ENCODE data around the gene MEDAG.

The MEDAG gene

GRCh38 chr13:30966101-30966500 lies 60.0 kb downstream of the MEDAG start:
- no peak for DNase-seq

- no peak for DNase-seq
Measured at GRCh38 chr13:30968846-30969245, 62.8 kb downstream of the MEDAG start.

GRCh38 chr13:30971575-30971974 lies 65.5 kb downstream of the MEDAG start:
- no peak for DNase-seq

- DNase-seq: no peak
Measured at GRCh38 chr13:30972888-30973377, 66.9 kb downstream of the MEDAG start.

- no peak for DNase-seq
Measured at GRCh38 chr13:30974350-30974749, 68.3 kb downstream of the MEDAG start.

Measured in activated CD4-positive, alpha-beta T cell treated with anti-CD3 and anti-CD28 coated beads, Interleukin-10, Interleukin-2, amounts not matched to agents 100 ng/mL and 50 ng/mL, durations not matched to agents 16 hours and 8 hours (primary cell).